ENCODE data around the gene RLF.

Gene RLF

GRCh38 chr1:40239626-40240025 is 78.4 kb downstream of the RLF start:
- no peak for DNase-seq

- DNase-seq, result no peak
Measured at GRCh38 chr1:40240390-40240789, 79.2 kb downstream of the RLF start.

- no peak for DNase-seq
Measured at GRCh38 chr1:40241362-40241761, 80.2 kb downstream of the RLF start.

DNA sequence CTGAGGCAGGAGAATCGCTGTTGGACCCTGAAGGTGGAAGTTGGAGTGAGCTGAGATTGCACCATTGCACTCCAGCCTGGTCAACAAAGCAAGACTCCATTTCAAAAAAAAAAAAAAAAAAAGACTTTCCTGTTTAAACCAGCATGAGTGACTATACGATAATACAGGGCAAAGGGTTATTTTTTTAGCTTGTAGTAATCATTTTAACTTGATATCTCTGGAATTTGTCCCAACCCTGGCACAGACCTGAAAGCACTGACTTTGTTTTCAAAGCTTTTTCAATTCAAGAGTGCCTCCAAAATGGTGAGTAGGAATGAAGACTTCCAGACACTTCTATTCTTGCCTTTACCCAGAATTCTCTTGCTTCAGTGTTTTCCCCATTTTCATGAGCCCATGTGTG is 82.2 kb downstream of the RLF start:
- no peak for DNase-seq

DNA sequence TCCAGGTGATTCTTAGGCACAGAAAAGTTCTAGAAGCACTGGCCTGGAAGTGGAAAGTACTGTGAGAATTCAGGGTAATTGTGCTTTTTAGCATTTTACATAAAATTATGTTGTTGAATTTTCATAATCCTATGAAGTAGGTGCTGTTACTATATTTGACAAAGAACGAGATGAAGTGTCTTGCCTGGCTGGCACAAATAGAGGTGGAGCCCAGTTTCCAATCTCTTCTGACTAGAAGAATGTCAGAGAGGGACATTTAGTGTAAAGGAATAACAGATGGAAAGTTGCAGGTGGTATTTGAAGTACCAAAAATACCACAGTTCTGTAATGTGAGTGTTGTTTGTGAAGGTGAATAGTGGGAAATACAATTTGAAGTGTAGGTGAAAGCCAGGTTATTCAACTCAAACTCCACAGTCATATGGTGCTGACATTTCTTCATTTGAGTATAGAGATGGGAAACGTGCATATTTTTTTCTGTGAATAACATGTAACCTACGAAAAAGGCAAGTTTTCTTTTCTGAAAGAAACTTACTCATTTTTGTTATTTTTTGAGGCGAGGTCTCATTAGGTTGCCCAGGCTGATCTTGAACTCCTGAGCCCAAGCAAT is 83.1 kb downstream of the RLF start:
- DNase-seq, result no peak

- no peak for DNase-seq
Measured at GRCh38 chr1:40245686-40246085, 84.5 kb downstream of the RLF start.

GRCh38 chr1:40247655-40248054 is 86.5 kb downstream of the RLF start, which contains the start of gene TMCO2:
Gene TMCO2 (plus strand): TSS chr1:40247937. CDS start chr1:40247994, 57 bp downstream.
- no peak for DNase-seq

DNA sequence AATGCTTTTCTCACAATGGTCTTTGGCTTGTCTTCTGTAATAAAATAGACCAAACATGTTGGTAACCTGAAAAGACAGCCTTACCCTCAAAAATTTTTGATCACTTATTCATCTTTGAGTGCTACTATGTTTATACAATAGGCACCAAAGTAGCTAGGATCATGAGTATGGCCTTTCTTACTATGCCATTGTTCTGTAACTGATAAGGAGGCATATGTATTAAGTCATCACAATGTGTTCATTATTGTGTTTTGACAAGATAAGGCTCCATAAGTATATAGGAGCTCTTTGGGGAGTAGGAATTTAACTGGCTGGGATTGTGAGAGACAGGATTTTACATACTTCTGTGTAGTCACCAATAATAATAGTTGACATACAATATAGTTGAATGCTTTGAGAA is 87.2 kb downstream of the RLF start:
- no peak for DNase-seq

- no peak for DNase-seq
Measured at GRCh38 chr1:40251456-40251855, 90.3 kb downstream of the RLF start.

DNA sequence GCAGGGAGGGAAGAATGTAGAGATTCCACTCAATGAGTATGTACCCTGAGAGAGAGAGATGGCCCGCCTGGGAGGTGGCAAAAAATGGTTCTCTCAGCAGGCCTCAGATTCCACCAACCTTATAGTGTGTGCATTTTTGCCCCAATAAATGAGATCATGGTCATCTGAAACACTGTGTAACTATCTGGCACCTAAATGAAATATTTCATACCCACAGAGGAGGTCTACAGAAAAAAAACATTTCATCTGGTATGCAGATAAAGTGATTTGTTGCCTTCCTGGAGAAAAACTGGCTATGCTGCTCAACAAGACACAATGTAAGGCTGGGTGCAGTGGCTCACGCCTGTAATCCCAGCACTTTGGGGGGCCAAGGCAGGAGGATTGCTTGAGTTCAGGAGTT is 91.4 kb downstream of the RLF start:
- DNase-seq, result no peak

DNA sequence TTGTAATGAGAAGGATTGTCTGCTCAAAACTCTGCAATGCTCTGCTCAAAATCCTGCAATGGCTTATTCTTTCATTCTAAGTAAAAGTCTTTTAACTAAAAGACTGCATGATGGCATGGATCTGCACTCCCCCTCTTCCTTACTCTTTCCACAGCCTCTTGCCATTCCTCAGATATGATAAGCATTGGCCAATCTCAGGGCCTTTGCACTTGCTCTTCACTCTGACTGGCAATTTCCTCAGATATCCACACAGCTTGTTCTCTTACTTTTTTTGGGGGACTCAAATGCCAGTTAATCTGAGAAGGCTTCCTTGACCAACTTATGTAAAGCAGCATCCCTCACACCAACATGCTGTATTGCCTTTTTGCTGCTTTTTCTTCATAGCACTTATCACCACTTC is 94.0 kb downstream of the RLF start:
- no peak for DNase-seq

- DNase-seq, result no peak
Measured at GRCh38 chr1:40256401-40257084, 95.4 kb downstream of the RLF start.

DNA sequence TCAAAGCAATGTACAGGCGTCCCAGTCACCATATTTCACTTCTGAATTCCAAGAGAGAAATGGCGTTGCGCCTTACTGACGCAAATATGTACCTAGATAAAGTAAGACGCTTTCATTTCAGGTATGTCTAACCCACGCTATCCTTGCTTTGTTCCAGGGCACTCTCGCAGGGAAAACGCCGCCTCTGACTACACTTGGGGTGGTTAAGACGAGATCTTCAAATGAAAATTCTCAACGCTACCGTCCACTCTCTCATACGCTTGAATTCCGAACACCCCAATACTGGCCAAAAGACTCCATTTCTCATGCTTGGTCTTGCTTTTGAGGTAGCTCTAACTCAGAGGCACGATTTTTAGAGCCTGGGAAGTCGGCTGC is 96.1 kb downstream of the RLF start:
- DNase-seq, result no peak

DNA sequence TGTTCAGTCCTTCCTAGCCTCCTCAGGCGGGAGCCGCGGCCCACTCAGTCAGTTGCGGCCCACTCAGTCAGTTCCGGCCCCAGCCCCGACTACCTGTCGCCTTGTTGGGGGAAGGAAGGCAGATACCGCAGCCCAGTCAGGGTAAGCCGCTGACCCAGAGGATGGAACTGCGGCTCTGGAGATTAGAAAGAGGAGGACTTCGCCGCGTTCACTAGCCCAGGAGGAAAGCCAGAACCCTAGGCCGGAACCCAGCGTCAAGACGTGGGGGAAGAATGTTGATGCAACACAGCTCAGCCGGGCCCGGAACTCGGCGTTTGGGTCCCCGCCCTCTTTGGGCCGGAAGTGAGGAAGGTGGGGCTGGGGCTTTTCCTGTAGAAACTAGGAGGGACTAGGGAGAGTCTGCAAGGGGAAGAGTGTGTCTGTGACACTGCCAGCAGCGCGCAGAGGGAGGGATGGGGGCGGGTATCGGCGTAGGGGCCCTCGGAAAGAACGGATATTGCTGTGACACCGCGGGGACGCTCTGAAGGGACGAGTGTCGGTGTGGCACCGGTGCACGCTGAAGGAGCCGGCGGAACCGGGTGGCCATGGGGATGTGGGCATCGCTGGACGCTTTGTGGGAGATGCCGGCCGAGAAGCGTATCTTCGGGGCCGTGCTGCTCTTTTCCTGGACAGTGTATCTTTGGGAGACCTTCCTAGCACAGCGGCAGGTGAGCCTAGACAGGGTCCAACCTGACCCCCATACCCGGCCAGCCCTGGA is 96.7 kb downstream of the RLF start, which contains the start of gene ZMPSTE24:
TSS of gene ZMPSTE24 (plus strand) at position 549 of the 757 bp plus-strand sequence. CDS start at position 585, 36 bp downstream.
- DNase-seq, result peak; percentile 81

GRCh38 chr1:40258445-40258769 is 97.2 kb downstream of the RLF start:
- no peak for DNase-seq

DNA sequence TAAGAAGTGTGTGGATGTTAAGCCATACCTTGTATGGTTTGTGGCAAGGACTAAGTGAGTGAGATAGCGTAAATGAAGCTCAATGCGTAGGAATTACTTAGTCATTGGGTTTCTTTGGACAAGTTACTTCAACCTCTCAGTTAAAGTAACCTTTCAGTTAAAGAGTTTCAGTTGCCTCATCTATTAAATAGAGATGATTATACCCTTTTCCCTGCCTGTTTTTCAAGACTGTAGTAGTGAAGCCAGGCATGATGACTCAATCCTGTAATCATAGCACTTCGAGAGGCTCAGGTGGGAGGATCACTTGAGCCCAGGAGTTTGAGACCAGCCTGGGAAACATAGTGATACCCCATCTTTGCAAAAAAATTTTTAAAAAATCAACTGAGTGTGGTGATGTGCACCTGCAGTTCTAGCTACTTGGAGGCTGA is 103.2 kb downstream of the RLF start:
- DNase-seq, result no peak

GRCh38 chr1:40265298-40265697 is 104.1 kb downstream of the RLF start:
- DNase-seq, result no peak

DNA sequence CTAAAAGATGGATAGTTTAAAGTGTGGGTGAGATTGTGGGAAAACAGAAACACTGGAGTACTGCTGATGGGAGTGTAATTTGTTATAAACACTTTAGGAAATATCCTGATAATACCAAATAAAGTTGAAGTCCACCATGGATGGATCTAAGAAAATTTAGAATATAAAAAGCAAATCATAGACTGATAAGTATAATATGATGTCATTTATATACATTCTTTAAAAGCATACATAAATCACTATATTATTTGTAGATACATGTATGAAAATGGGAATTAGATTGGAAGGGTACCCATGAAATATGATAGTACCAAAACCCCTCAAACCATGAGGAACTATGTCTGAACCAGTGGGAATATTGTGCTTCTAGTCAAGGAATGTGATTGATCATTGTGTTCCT is 104.7 kb downstream of the RLF start:
- DNase-seq, result no peak

GRCh38 chr1:40266786-40267535 is 105.8 kb downstream of the RLF start:
- no peak for DNase-seq

DNA sequence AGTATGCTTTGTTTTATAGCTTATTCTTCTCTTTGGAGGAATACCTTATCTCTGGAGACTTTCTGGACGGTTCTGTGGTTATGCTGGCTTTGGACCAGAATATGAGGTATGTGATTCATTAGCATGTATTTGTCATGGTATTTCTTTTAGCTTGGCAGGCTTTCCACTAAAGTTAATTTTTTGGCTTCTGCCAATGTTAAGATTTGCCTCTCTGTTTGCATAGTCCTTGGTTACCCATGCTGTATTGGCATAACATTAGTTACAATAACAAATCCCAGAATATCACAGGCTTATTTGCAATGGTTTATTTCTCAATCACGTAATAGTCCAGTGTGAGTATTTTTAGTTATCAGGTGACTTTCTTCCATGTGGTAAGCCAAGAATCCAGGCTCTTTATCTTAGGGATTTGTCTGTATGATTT is 106.6 kb downstream of the RLF start:
- DNase-seq, result no peak

DNA sequence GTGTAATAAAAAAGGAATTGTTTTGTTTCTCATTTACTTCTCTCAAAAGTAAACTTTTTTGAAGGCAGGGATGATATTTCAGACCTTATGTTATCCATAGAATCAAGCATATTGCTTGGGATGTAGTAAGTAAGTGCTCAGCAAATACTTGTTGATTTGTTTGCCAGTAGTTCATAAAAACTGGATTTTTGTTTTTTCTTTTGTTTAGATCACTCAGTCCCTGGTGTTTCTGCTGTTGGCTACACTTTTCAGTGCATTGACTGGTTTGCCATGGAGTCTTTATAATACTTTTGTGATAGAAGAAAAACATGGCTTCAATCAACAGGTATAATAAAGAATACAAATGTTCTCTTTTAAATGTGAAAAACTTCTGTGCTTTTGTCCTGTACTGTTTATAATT is 107.0 kb downstream of the RLF start:
- no peak for DNase-seq

DNA sequence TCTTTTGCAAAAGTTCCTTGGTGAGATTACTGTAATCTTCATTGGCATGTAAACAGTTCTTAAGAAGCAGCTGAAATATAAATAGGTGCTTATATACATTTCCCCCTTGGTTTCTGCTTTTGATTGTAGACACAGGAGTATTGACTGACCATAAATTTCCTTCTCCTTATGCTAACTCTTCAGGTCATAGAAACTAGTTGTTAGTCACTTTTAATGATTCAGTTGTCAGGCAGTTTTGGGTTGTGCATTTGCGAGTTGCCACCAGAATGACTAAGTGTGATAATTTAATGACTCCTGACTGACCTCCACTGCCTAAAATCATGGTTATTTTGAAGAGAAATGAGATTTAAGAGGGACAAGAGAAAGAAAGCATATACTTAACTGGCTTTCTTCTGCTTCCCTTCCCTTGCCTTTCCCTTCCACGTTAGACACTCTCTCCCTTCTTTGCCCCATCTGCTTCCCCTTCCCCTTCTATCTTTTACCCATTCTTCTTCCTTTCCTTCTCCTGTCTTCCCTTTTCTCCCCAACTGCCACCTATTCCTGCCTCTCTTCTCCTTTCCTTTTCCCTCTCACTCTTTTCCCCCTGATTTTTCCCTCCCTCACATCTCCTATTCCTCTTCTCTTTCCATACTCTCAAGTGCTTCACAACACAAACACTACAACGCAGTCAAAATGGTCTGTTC is 109.1 kb downstream of the RLF start:
- no peak for DNase-seq

All from activated gamma-delta T cell (primary cell).